Natural killer cell (primary cell): Measurements from ENCODE around the gene GTF2IRD1. TPM values are rescaled to one million over a fixed set of nuclear protein-coding genes. Genes with fewer than 3 reads are reported as not detected.
"Not testable (repeated sequence)": the region's sequence is repeated elsewhere in the genome, so short reads cannot be mapped to it uniquely, and the experiment has no call there.

Experiments
- ATAC-seq, 3 donors: fragments of 150-1000 bp in 2 of 3; fragments of 200-7000 bp in 1 of 3; cut with Tn5 transposase; 1 replicate in 1 of 3; 2 replicates in 2 of 3; pipeline ENCODE4 v1.10.0; 2021; ENCODE audit warnings: mild to moderate bottlenecking in 2 of 3, moderate library complexity in 2 of 3
- DNase-seq, 2 donors: peaks; one replicate each; pipeline versions ENCODE4 v3.0.0 to v3.0.0-alpha.2; 2013 to 2021; ENCODE audit warnings: mixed read lengths in 1 of 2
- H3K27ac ChIP-seq: one replicate; pipeline ENCODE4 v1.5.1; 2013; ENCODE audit warnings: mild to moderate bottlenecking, low read length
- H3K27me3 ChIP-seq: one replicate; pipeline ENCODE4 v1.6.1; 2013; ENCODE audit warnings: low read length; ENCODE audit not compliant: control insufficient read depth, insufficient read depth
- H3K36me3 ChIP-seq: one replicate; pipeline ENCODE4 v1.6.1; 2013; ENCODE audit warnings: low read length; ENCODE audit not compliant: control insufficient read depth, insufficient read depth
- H3K4me1 ChIP-seq: one replicate; pipeline ENCODE4 v1.6.1; 2013; ENCODE audit warnings: low read length; ENCODE audit not compliant: control insufficient read depth, insufficient read depth
- H3K4me3 ChIP-seq: one replicate; pipeline ENCODE4 v1.5.1; 2013; ENCODE audit warnings: low read length
- H3K9me3 ChIP-seq: one replicate; pipeline ENCODE4 v1.6.1; 2013; ENCODE audit warnings: low read length; ENCODE audit not compliant: control insufficient read depth, insufficient read depth
- H3K27ac Mint-ChIP-seq, 2 donors: one replicate each; pipeline ENCODE4 v1.8.0; 2022; ENCODE audit warnings: mild to moderate bottlenecking in 2 of 2, mixed read lengths in 2 of 2, moderate library complexity in 1 of 2
- H3K27me3 Mint-ChIP-seq, 2 donors: one replicate each; pipeline ENCODE4 v1.8.0; 2022; ENCODE audit warnings: low read depth in 2 of 2, mixed read lengths in 2 of 2
- H3K36me3 Mint-ChIP-seq: one replicate; pipeline ENCODE4 v1.8.0; 2022; ENCODE audit warnings: mixed read lengths
- H3K4me1 Mint-ChIP-seq, 2 donors: one replicate each; pipeline ENCODE4 v1.8.0; 2022; ENCODE audit warnings: mixed read lengths in 2 of 2
- H3K4me3 Mint-ChIP-seq: one replicate; pipeline ENCODE4 v1.8.0; 2022; ENCODE audit warnings: mild to moderate bottlenecking, moderate library complexity, mixed read lengths
- H3K9me3 Mint-ChIP-seq, 2 donors: one replicate each; pipeline ENCODE4 v1.8.0; 2022; ENCODE audit warnings: mixed read lengths in 2 of 2
- WGBS: methylation state at CpG from one replicate; pipeline ENCODE4 v1.1.7; 2013; ENCODE audit warnings: missing lambda C conversion rate; ENCODE audit not compliant: insufficient coverage; 5-methylcytosine and 5-hydroxymethylcytosine counted together
- intact Hi-C: fragments of 100-400 bp; cut with micrococcal nuclease; formaldehyde crosslinking; loops from one replicate; pipeline ENCODE4 v1.14.2; 2022
- total RNA-seq, 4 donors: library from RNA; stranded (reverse); fragments of 120-200 nt in 1 of 4; gene quantifications; one replicate each; pipeline versions ENCODE4 v1.2.3 to v1.2.4, GENCODE V29; 2013 to 2022
- TF ChIP-seq, protein P1 (sequence below): fragments of 200-600 bp; IDR thresholded peaks from one replicate; pipeline ENCODE4 v1.8.0; 2022; ENCODE audit warnings: antibody characterized with exemption

Gene GTF2IRD1
- total RNA-seq, 3 donors from 2014 or later (not counting 1 experiment from before 2014, with no cell fraction given): not detected

- Mint-ChIP-seq H3K36me3 (no peaks in the 10 kb centered on the region), H3K27ac (no peak overlapping the region), H3K4me3 (no peak overlapping the region), H3K4me1 (no peaks in the 10 kb centered on the region), H3K9me3 (no peaks in the 10 kb centered on the region), H3K27me3 (no peaks in the 10 kb centered on the region)
- DNase-seq (no peak), ATAC-seq (no peak)
- WGBS: 93% methylated on average over 7 of the region's 7 CpGs
- intact Hi-C loops: no loop called here
- Histone ChIP-seq H3K36me3 (no peaks in the 10 kb centered on the region), H3K27ac (no peak overlapping the region), H3K4me1 (no peaks in the 10 kb centered on the region), H3K9me3 (no peaks in the 10 kb centered on the region), H3K4me3 (no peak overlapping the region), H3K27me3 (no peaks in the 10 kb centered on the region)
- TF ChIP-seq, protein P1, sequence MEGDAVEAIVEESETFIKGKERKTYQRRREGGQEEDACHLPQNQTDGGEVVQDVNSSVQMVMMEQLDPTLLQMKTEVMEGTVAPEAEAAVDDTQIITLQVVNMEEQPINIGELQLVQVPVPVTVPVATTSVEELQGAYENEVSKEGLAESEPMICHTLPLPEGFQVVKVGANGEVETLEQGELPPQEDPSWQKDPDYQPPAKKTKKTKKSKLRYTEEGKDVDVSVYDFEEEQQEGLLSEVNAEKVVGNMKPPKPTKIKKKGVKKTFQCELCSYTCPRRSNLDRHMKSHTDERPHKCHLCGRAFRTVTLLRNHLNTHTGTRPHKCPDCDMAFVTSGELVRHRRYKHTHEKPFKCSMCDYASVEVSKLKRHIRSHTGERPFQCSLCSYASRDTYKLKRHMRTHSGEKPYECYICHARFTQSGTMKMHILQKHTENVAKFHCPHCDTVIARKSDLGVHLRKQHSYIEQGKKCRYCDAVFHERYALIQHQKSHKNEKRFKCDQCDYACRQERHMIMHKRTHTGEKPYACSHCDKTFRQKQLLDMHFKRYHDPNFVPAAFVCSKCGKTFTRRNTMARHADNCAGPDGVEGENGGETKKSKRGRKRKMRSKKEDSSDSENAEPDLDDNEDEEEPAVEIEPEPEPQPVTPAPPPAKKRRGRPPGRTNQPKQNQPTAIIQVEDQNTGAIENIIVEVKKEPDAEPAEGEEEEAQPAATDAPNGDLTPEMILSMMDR: no peak
These were observed 74.1 kb downstream of the GTF2IRD1 start for GRCh38 chr7:74527842-74528241.

- WGBS: 90% methylated on average over 7 of the region's 7 CpGs
- H3K9me3 Mint-ChIP-seq, intact Hi-C loops: not testable (repeated sequence)
These were observed 75.1 kb downstream of the GTF2IRD1 start for GRCh38 chr7:74528773-74529172.

DNA sequence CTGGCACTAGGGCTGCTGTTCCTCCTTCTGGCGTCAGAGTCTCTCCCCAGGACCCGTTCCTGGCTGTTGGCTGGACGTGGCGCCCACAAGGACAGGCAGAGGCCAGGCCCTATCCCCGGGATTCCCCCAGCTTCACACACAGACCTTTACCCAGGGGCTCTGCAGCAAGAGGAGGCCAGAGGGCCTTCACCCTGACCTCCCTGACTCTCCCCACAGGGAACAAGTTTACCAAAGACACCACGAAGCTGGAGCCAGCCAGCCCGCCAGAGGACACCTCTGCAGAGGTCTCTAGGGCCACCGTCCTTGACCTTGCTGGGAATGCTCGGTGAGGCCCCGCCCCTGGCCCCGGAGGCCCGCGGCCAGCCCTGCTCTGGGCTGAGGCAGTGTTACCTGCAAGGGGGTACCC lies 82.2 kb downstream of the GTF2IRD1 start:
- H3K27me3 Mint-ChIP-seq: no peaks in the 10 kb centered on the region
- ATAC-seq: no peak
- H3K27me3 ChIP-seq: no peaks in the 10 kb centered on the region

More at GRCh38 chr7:74528773-74529172, 75.1 kb downstream of the GTF2IRD1 start:
- not testable (repeated sequence) for H3K9me3 ChIP-seq, H3K27ac Mint-ChIP-seq, H3K27me3 ChIP-seq, H3K27me3 Mint-ChIP-seq, H3K4me3 Mint-ChIP-seq, ATAC-seq, H3K36me3 ChIP-seq, H3K36me3 Mint-ChIP-seq, H3K4me1 ChIP-seq, DNase-seq, H3K27ac ChIP-seq, H3K4me3 ChIP-seq, H3K4me1 Mint-ChIP-seq

DNA sequence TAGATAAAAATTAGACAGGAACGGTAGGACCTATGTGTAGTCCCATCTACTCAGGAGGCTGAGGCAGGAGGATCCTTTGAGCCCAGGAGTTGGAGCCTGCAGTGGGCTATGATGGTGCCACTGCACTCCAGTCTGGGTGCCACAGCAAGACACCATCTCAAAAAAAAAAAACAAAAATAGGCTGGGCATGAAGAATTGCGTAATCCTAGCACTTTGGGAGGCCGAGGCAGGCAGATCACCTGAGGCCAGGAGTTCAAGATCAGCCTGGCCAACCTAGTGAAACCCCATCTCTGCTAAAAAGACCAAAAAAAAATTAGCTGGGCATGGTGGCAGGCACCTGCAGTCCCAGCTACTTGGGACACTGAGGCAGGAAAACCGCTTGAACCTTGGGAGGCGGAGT lies 88.2 kb downstream of the GTF2IRD1 start:
- DNase-seq, intact Hi-C loops, ATAC-seq, H3K4me1 ChIP-seq, H3K9me3 Mint-ChIP-seq, H3K27ac ChIP-seq, H3K27me3 Mint-ChIP-seq, H3K4me3 ChIP-seq, H3K4me1 Mint-ChIP-seq, H3K36me3 ChIP-seq, H3K27me3 ChIP-seq, H3K27ac Mint-ChIP-seq, H3K4me3 Mint-ChIP-seq, H3K36me3 Mint-ChIP-seq: not testable (repeated sequence)
- peaks cover 11% of the 10 kb centered on the region for H3K9me3 ChIP-seq
- WGBS: 91% methylated on average over 5 of the region's 5 CpGs

More for the DNA sequence above, 82.2 kb downstream of the GTF2IRD1 start:
- 83% methylated on average over 13 of the region's 13 CpGs for WGBS
- Histone ChIP-seq H3K27ac (no peak overlapping the region), H3K4me3 (no peak overlapping the region), H3K9me3 (no peaks in the 10 kb centered on the region), H3K4me1 (peaks cover 3% of the 10 kb centered on the region), H3K36me3 (no peaks in the 10 kb centered on the region)
- no peaks in the 10 kb centered on the region for H3K36me3 Mint-ChIP-seq
- H3K4me3 Mint-ChIP-seq: no peak overlapping the region
- intact Hi-C loops: no loop called here
- TF ChIP-seq, protein P1: no peak
- no peak overlapping the region for H3K27ac Mint-ChIP-seq
- no peaks in the 10 kb centered on the region for H3K9me3 Mint-ChIP-seq
- no peak for DNase-seq
- no peaks in the 10 kb centered on the region for H3K4me1 Mint-ChIP-seq
